ENCODE data around the gene E2F3.

The E2F3 gene

GRCh38 chr6:20401205-20402091 lies at the start of gene E2F3:
TSS of gene E2F3 (plus strand) at chr6:20401879. CDS start at chr6:20402233, 354 bp downstream.
- peak; percentile 98 to 99 for DNase-seq

GRCh38 chr6:20352346-20352745 lies 49.3 kb upstream of the E2F3 start:
- no peak for DNase-seq

GRCh38 chr6:20353134-20353533 lies 48.5 kb upstream of the E2F3 start:
- DNase-seq, result no peak

- no peak for DNase-seq
Observed at GRCh38 chr6:20354366-20354765, 47.3 kb upstream of the E2F3 start.

GRCh38 chr6:20360471-20361119 lies 41.1 kb upstream of the E2F3 start:
- DNase-seq, result no peak

GRCh38 chr6:20362623-20363022 lies 39.1 kb upstream of the E2F3 start:
- no peak for DNase-seq

GRCh38 chr6:20364327-20364726 lies 37.4 kb upstream of the E2F3 start:
- no peak for DNase-seq

- no peak for DNase-seq
Observed at GRCh38 chr6:20365456-20365855, 36.2 kb upstream of the E2F3 start.

GRCh38 chr6:20366082-20366830 lies 35.4 kb upstream of the E2F3 start:
- no peak for DNase-seq

- peak in 1 of 2 donors; percentile 15 for DNase-seq
Observed at GRCh38 chr6:20367743-20368485, 33.8 kb upstream of the E2F3 start.

GRCh38 chr6:20370393-20370792 lies 31.3 kb upstream of the E2F3 start:
- no peak for DNase-seq

GRCh38 chr6:20370801-20371200 lies 30.9 kb upstream of the E2F3 start:
- DNase-seq, result no peak

- no peak for DNase-seq
Observed at GRCh38 chr6:20375436-20375835, 26.2 kb upstream of the E2F3 start.

- no peak for DNase-seq
Observed at GRCh38 chr6:20377623-20378265, 23.9 kb upstream of the E2F3 start.

- DNase-seq, result no peak
Observed at GRCh38 chr6:20379231-20379630, 22.4 kb upstream of the E2F3 start.

GRCh38 chr6:20386218-20386617 lies 15.5 kb upstream of the E2F3 start:
- no peak for DNase-seq

- no peak for DNase-seq
Observed at GRCh38 chr6:20389066-20389465, 12.6 kb upstream of the E2F3 start.

GRCh38 chr6:20393297-20393696 lies 8.4 kb upstream of the E2F3 start:
- DNase-seq, result no peak

- DNase-seq, result no peak
Observed at GRCh38 chr6:20399518-20399917, 2.2 kb upstream of the E2F3 start.

- DNase-seq, result peak in 1 of 2 donors; percentile 26
Observed at GRCh38 chr6:20400456-20401204, 1.0 kb upstream of the E2F3 start.

GRCh38 chr6:20402092-20402341 lies 338 bp downstream of the E2F3 start:
- no peak for DNase-seq

Data from hippocampal formation (tissue), 2 donors.